Panc1 (cell line): ENCODE data around the gene DAPK2.

Source experiments
- POLR2AphosphoS5 ChIP-seq: IDR thresholded peaks from 2 replicates; pipeline ENCODE4 v1.6.1; 2012; ENCODE audit warnings: mild to moderate bottlenecking, low read depth, low read length, moderate library complexity
- SIN3A ChIP-seq: IDR thresholded peaks from 2 replicates; pipeline ENCODE4 v1.6.1; 2012; ENCODE audit warnings: low read depth, mild to moderate bottlenecking, low read length, moderate library complexity, borderline replicate concordance; ENCODE audit not compliant: insufficient read depth
- TCF7L2 ChIP-seq: IDR thresholded peaks from 2 replicates; pipeline ENCODE4 v1.6.1; 2011; ENCODE audit warnings: mild to moderate bottlenecking, low read depth, low read length, inconsistent platforms
- TF ChIP-seq, protein P1 (sequence below): fragments of 450-650 bp; IDR thresholded peaks from 2 replicates; pipeline ENCODE4 v1.5.1; 2017; ENCODE audit warnings: mild to moderate bottlenecking

DNA sequence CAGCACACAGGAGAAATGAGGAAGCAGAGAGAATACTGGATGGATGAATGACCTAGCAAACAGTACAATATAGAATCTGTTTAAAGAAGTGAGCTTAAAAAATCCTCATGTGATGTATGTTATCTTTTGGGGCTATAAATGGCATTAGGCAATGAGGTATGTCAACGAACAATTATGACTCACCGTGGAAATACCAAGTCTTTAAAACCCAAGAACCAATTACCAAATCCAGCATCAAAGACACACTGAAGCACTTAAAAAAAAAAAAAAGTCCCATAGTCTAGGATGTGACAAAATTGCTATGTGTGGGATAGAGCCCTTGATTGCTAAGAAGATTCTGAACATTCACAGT lies 176.3 kb downstream of the DAPK2 start:
- TF ChIP-seq, protein P1, sequence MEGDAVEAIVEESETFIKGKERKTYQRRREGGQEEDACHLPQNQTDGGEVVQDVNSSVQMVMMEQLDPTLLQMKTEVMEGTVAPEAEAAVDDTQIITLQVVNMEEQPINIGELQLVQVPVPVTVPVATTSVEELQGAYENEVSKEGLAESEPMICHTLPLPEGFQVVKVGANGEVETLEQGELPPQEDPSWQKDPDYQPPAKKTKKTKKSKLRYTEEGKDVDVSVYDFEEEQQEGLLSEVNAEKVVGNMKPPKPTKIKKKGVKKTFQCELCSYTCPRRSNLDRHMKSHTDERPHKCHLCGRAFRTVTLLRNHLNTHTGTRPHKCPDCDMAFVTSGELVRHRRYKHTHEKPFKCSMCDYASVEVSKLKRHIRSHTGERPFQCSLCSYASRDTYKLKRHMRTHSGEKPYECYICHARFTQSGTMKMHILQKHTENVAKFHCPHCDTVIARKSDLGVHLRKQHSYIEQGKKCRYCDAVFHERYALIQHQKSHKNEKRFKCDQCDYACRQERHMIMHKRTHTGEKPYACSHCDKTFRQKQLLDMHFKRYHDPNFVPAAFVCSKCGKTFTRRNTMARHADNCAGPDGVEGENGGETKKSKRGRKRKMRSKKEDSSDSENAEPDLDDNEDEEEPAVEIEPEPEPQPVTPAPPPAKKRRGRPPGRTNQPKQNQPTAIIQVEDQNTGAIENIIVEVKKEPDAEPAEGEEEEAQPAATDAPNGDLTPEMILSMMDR = no peak
- TF ChIP-seq SIN3A (no peak), TCF7L2 (no peak), POLR2AphosphoS5 (no peak)
